NCI-H2081 (cell line): ENCODE results near the gene MAGI1.
"Not testable (repeated sequence)": the region's sequence is repeated elsewhere in the genome, so short reads cannot be mapped to it uniquely, and the experiment has no call there.

ENCODE experiments used
- DNase-seq, 2 experiments: peaks; one replicate each; lab custom pipeline; 2025; lab: John Stamatoyannopoulos, UW

The MAGI1 gene

GRCh38 chr3:65748326-65748725 lies 290.4 kb downstream of the MAGI1 start:
- no peak for DNase-seq

GRCh38 chr3:65746848-65747247 lies 291.9 kb downstream of the MAGI1 start:
- no peak for DNase-seq

DNA sequence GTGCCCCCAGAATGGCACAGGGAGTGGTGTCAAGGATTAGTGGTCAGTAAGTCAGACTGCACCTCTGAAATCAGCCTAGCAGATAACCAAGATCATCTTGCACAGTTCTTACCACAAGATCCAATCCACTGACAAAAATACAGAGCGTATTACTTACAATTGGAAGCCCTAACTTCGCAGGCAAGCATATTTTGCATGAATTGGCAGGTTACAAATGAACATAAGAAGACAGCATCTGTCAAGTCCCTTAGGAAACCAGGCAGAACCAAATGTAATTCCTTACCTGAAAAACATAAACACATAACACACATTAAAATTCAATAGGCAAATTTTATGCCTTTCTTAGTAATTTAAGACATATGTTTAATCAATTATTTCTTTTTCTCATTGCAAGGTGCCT lies 293.4 kb downstream of the MAGI1 start:
- no peak for DNase-seq

DNA sequence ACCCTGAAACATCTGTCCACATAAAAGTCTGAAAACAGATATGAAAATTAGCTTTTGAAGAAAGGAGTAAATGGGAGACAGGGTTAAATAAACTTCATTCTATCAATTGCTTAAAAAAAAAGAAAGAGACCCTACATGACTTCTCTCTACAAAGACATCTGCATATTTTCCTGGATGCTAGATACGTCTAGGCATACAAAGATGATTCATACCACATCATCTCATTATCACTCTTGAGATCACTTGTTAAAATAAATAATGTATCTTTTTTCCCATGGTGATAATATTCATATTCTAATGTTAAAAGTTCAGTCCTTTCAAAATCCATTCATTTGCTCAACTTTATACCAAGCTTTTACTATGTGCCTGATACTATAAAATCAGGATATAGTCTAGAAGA lies 295.8 kb downstream of the MAGI1 start:
- DNase-seq: no peak

GRCh38 chr3:65741540-65741939 lies 297.2 kb downstream of the MAGI1 start:
- no peak for DNase-seq

DNA sequence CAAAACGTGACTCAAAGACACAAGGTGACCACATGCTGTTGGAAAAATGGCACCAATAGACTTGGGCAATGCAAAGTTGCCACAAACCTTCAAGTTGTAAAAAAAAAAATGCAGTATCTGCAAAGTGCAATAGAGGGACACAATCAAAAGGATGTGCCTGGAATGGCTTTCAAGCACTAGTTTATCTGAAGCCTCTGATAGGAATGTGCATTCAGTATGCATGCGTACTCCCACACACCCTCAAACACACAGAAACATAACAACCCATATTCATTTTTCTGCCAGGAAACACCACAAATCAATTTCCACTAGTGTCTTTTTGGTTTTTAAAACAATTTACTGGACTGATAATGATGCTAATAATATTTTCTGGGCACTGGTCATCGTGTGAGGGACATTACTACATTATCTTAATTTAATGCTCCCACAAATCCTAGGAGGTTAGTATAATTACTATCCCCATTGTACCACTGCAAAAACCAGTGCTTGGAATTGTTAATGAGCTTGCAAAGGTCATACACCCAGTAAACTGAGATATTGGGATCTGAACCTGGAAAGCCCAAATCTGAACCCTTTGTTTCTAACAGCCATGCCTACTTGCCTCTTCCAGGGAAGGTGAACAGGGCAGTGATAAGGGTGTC lies 298.7 kb downstream of the MAGI1 start:
- DNase-seq: no peak

DNA sequence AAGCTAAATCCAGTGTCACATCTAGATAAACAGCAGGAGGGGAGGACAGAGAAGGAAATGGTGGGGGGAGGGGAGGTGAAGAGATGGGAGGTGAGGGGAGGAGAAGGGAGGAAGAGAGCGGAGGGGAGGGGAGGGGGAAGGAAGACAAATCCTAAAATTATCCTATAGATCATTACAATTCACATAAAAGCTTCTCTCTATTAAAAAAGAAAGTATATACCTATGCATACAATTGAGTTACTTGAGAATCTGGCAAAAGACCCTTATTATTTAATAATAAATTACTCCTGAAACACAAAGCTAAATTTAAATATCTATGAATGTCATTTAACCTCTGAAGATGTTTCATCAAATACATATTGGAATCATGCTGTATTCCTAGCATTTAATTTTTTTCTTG lies 303.9 kb downstream of the MAGI1 start:
- DNase-seq: no peak

GRCh38 chr3:65734382-65734781 lies 304.3 kb downstream of the MAGI1 start:
- DNase-seq: no peak

DNA sequence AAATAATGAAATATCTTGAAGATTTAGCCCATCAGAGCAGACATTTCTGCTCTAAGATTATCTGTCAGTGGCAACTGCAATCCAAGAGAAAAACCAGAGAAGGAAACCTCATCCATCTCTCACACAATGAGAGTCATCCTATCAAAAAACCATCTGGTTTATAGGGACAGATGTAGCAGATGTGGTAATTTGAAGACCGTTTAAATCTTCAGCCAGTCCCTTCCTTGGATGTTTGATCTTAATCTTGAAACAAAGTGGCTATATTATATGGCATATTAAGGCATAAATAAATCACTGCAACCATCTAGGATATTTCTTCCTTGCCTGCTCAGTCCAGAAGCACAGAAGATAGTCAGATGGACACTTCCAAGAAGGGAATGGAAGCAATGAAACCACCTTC lies 305.3 kb downstream of the MAGI1 start:
- no peak for DNase-seq

- DNase-seq: peak; percentile 45 to 60
Observed at GRCh38 chr3:65732051-65732935, 306.4 kb downstream of the MAGI1 start.

- DNase-seq: no peak
Observed at GRCh38 chr3:65730449-65730848, 308.3 kb downstream of the MAGI1 start.

DNA sequence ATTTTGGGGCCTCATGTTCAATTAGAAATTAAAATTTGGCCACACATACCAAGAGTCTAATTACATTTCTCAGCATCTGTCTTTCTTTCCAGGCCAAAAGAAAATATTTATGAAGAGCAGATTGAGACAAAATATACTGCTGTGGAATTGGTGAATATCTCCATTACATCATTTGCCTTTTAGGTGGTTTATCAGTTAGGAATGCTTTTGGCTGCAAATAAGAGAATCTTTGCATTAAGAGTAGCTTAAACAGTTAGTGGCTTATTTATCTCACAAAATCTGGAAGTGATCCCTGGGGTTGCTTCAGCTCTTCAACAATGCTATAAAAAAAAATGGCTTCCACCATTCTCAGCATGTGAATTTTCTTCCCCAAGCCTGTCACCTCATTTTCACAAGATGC lies 308.7 kb downstream of the MAGI1 start:
- DNase-seq: no peak

GRCh38 chr3:65729555-65729954 lies 309.2 kb downstream of the MAGI1 start:
- DNase-seq: no peak

DNA sequence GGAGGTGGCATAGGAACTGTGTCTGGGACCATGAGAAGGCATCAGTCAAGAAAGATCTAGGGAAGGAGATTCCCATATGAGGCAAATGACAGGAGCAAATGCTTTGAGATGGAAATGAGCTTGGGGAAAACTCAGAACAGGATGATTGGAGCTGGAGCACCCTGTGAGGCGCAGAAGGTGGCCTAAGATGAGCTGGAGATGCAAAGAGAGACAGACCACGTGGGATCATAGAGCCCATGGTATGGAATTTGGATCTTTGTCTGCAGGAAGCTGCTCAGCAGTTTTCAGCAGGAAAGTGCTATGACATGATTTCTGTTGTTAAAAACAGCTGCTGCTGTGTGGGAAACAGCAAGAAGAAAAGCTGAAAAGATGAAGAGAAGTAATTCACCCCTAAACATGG lies 310.6 kb downstream of the MAGI1 start:
- DNase-seq: no peak

DNA sequence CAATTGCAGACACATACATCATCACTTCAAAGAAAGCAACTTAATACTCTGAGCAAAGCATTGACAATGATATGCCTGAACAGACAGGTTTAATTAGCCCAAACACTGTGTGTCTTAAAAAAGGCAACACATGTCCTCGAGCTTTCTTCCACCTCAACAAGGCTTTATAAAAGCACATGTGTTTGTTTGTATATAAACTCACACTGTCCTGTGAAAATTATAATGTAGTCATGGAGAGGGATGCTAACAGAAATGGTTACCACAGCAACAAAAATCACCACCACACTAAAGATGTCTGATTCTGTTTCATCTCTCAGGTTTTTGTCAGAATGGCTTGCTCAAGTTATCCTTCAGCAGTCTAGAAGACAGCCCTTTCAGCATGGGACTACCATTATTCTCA lies 314.7 kb downstream of the MAGI1 start:
- DNase-seq: no peak

GRCh38 chr3:65723011-65723410 lies 315.7 kb downstream of the MAGI1 start:
- no peak for DNase-seq

- DNase-seq: no peak
Observed at GRCh38 chr3:65720989-65721737, 317.6 kb downstream of the MAGI1 start.

DNA sequence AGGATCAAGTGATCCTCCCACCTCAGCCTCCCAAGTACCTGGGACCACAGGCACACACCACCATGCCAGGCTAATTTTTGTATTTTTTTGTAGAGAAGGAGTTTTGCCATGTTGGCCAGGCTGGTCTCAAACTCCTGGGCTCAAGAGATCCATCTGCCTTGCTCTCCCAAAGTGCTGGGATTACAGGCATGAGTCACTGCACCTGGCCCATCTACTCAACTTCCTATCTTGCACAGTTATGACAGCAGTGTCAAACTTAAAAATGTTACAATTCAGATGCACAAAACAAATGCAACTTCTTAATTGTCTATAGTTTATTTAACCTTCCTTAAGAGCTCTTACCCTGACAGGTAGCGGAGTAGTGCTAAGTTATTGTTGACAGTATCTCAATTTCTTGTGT lies 319.1 kb downstream of the MAGI1 start:
- DNase-seq: not testable (repeated sequence)

DNA sequence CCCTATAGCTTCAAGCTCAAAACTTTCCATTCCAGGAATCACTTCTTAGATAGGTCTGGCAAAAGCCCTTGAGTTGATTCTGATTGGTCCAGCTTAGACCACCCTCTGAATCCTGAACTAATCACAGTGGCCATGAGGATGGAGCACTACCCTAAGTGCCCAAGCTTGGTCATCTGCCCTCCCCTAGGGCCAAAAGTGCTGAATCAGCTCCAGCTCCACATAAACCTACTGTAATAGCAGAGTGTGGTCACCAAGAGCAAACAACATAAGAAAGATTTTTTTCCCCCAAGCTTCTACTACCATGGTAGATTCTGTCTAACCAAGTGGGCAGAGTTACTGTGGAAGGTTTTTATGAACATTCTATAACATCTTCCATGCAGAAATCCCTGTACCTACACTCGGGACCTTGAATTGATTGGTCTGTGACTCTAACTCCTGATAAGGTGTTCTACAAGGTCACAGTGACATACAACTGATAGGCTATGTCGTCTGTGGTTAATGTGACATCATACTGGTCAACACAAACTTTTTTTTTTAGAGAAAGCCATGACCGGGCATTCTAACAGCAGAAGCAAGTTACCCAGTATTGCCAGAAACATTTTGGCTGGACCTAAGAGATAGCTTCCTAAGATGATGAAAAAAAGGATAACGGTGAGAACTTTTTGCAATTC lies 320.9 kb downstream of the MAGI1 start:
- no peak for DNase-seq

GRCh38 chr3:65716071-65716751 lies 322.5 kb downstream of the MAGI1 start:
- no peak for DNase-seq

GRCh38 chr3:65714134-65714533 lies 324.6 kb downstream of the MAGI1 start:
- DNase-seq: no peak

DNA sequence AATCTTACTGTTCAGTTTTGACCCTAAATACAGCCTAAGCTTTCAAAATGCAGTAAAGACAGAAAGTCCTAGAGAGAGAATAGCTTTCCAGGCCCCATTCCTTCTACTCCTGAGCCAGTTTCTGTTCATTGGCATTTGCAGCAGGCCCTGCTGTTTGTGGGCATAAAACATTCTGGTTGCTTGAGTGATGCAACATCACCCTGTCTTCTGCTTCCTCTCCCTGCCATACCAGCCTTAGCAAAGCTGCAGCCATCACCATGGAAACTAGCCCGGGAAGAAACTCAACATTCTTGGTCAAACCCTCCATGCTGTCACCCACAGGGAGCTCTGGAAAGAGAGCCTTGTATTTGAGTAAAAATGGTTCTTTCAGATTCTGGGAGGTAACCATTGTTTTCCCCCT lies 325.7 kb downstream of the MAGI1 start:
- DNase-seq: no peak
